A549 (cell line): ENCODE data around the gene DDX31. TPM values are rescaled to one million over a fixed set of nuclear protein-coding genes. Genes with fewer than 3 reads are reported as not detected.
A peak's percentile ranks its signal among the peaks of the same experiment; 100 is the strongest.

Experiments
- ATAC-seq, 2 experiments: fragments of 200-7000 bp in 1 of 2; fragments of >200 bp in 1 of 2; cut with Nextera tagmentation in 1 of 2; cut with Tn5 transposase in 1 of 2; 3 replicates each; pipeline versions ENCODE4 v1.8.0 to v1.9.1; 2018 to 2020; ENCODE audit warnings: mild to moderate bottlenecking in 1 of 2, moderate library complexity in 1 of 2
- CTCF ChIA-PET: fragments of 300-600 bp; sonication (Branson Sonifier 250); formaldehyde crosslinking; extraction: SDS; loops from one replicate; lab custom pipeline; 2021; ENCODE audit warnings: antibody characterized with exemption, inconsistent platforms; lab: Yijun Ruan, JAX
- POLR2A ChIA-PET: fragments of 350-600 bp; formaldehyde crosslinking; extraction: SDS; loops from one replicate; lab custom pipeline; 2021; ENCODE audit warnings: antibody characterized with exemption, inconsistent platforms; lab: Yijun Ruan, JAX
- DNase-seq, 2 experiments: peaks; one replicate each; pipeline versions ENCODE4 v3.0.0 to v3.0.0-alpha.2; 2011 to 2016; ENCODE audit warnings: low read depth in 1 of 2, low spot score in 1 of 2
- FAIRE-seq: peaks from 2 replicates; lab custom pipeline; 2011; peaks lifted over from hg19 to GRCh38; lab: Jason Lieb, UNC
- H3K27ac ChIP-seq, 2 experiments: fragments of >200 bp; sonication (Bioruptor Twin); formaldehyde crosslinking; 3 replicates each; pipeline ENCODE4 v1.5.1; 2016 to 2017
- H3K4me1 ChIP-seq: fragments of >200 bp; sonication (Bioruptor Twin); formaldehyde crosslinking; 3 replicates; pipeline ENCODE4 v1.6.1; 2016
- H3K4me2 ChIP-seq: fragments of >200 bp; sonication (Bioruptor Twin); formaldehyde crosslinking; 3 replicates; pipeline ENCODE4 v1.6.1; 2016
- H3K4me3 ChIP-seq: fragments of >200 bp; sonication (Bioruptor Twin); formaldehyde crosslinking; 3 replicates; pipeline ENCODE4 v1.5.1; 2016
- H3K9me3 ChIP-seq: fragments of >200 bp; sonication (Bioruptor Twin); formaldehyde crosslinking; 3 replicates; pipeline ENCODE4 v1.6.1; 2016
- CBX2 ChIP-seq: fragments of 200-600 bp; sonication (generic); IDR thresholded peaks from 2 replicates; pipeline ENCODE4 v1.6.1; 2016; ENCODE audit warnings: low read depth, mild to moderate bottlenecking, borderline replicate concordance
- CBX8 ChIP-seq: fragments of 200-600 bp; sonication (generic); IDR thresholded peaks from 2 replicates; pipeline ENCODE4 v1.6.1; 2016
- CHD2 ChIP-seq: fragments of 150-350 bp; IDR thresholded peaks from 2 replicates; pipeline ENCODE4 v1.6.1; 2014; ENCODE audit warnings: low read length; ENCODE audit not compliant: partially characterized antibody
- EHMT2 ChIP-seq: fragments of 200-600 bp; sonication (generic); IDR thresholded peaks from 2 replicates; pipeline ENCODE4 v1.6.1; 2016; ENCODE audit warnings: antibody characterized with exemption, low read depth, mild to moderate bottlenecking, moderate library complexity
- FOSB ChIP-seq: fragments of 250-450 bp; sonication (Bioruptor Pico); IDR thresholded peaks from 2 replicates; pipeline ENCODE4 v1.5.0; 2020; ENCODE audit warnings: mild to moderate bottlenecking, moderate library complexity
- FOSL2 ChIP-seq, 2 experiments: fragments of 450-650 bp in 1 of 2; fragments of >200 bp in 1 of 2; sonication (Bioruptor Twin) in 1 of 2; formaldehyde crosslinking; IDR thresholded peaks; 2 replicates each; pipeline versions ENCODE4 v1.5.0 to v1.6.1; 2016 to 2020; ENCODE audit warnings: mild to moderate bottlenecking in 1 of 2, moderate library complexity in 1 of 2
- HDAC2 ChIP-seq: fragments of 200-600 bp; sonication (generic); IDR thresholded peaks from 2 replicates; pipeline ENCODE4 v1.6.1; 2016
- HES2 ChIP-seq: fragments of >200 bp; sonication (Bioruptor Twin); formaldehyde crosslinking; IDR thresholded peaks from 2 replicates; pipeline ENCODE4 v1.6.1; 2016
- HOXA7 ChIP-seq: fragments of 250-450 bp; sonication (Bioruptor Pico); IDR thresholded peaks from 2 replicates; pipeline ENCODE4 v1.5.0; 2020; ENCODE audit warnings: mild to moderate bottlenecking, moderate library complexity
- HOXB5 ChIP-seq: fragments of 250-450 bp; sonication (Bioruptor Pico); IDR thresholded peaks from 2 replicates; pipeline ENCODE4 v1.5.0; 2020; ENCODE audit warnings: mild to moderate bottlenecking, moderate library complexity
- KDM5A ChIP-seq: fragments of 200-600 bp; sonication (generic); IDR thresholded peaks from 2 replicates; pipeline ENCODE4 v1.6.1; 2016; ENCODE audit warnings: antibody characterized with exemption, mild to moderate bottlenecking
- MAFK ChIP-seq: fragments of 450-650 bp; IDR thresholded peaks from 2 replicates; pipeline ENCODE4 v1.6.1; 2014; ENCODE audit not compliant: partially characterized antibody
- MAZ ChIP-seq: fragments of 150-350 bp; IDR thresholded peaks from 2 replicates; pipeline ENCODE4 v1.6.1; 2014; ENCODE audit warnings: antibody characterized with exemption, low read depth, low read length, borderline replicate concordance
- MYC ChIP-seq: IDR thresholded peaks from 2 replicates; pipeline ENCODE4 v1.6.1; 2012; ENCODE audit warnings: mild to moderate bottlenecking, inconsistent platforms, low read length, improper control_type of control experiment, borderline replicate concordance
- NPAS2 ChIP-seq: fragments of 250-450 bp; sonication (Bioruptor Pico); IDR thresholded peaks from 2 replicates; pipeline ENCODE4 v1.8.0; 2022; ENCODE audit warnings: mild to moderate bottlenecking, moderate library complexity, borderline replicate concordance
- POLR2A ChIP-seq: IDR thresholded peaks from 2 replicates; pipeline ENCODE4 v1.6.1; 2012; ENCODE audit warnings: mild to moderate bottlenecking, low read length
- POLR2AphosphoS2 ChIP-seq: conservative IDR thresholded peaks from 2 replicates; pipeline ENCODE4 v1.6.1; 2012; ENCODE audit warnings: low read length, improper control_type of control experiment, inconsistent platforms
- RARB ChIP-seq: fragments of 250-450 bp; sonication (Bioruptor Pico); IDR thresholded peaks from 2 replicates; pipeline ENCODE4 v1.8.0; 2021; ENCODE audit warnings: mild to moderate bottlenecking, moderate library complexity
- RCOR1 ChIP-seq: fragments of 150-350 bp; IDR thresholded peaks from 2 replicates; pipeline ENCODE4 v1.6.1; 2014; ENCODE audit warnings: antibody characterized with exemption, low read length, low read depth
- WGBS: methylation state at CpG from one replicate; pipeline ENCODE4 v1.1.6; 2017; ENCODE audit errors: missing lambda C conversion rate; 5-methylcytosine and 5-hydroxymethylcytosine counted together
- polyA plus RNA-seq, 4 experiments: library from polyadenylated mRNA; depleted of rRNA in 3 of 4; stranded (reverse); fragments of >200 nt; fragmentation: RNase III in 1 of 4; extraction: RNeasy Plus Mini Kit Qiagen cat#74134 plus additional on column Dnase treatment in 1 of 4; gene quantifications; 2 replicates in 3 of 4; 3 replicates in 1 of 4; pipeline ENCODE4 v1.2.3, GENCODE V29; 2011 to 2017

DDX31 gene
- polyA plus RNA-seq, 2 of the 4 experiments (the other 2 are of a cell fraction): 20.0 to 30.1 TPM

GRCh38 chr9:132681561-132681960 lies 11.8 kb upstream of the DDX31 start:
- 92% methylated on average over 5 of the region's 5 CpGs for WGBS
- CTCF ChIA-PET: interaction anchor here (1.6 to 3.6 kb wide), 2 partner anchors 8 kb away, joined by 4 to 15 read pairs; no protein-coding TSS in a partner anchor
- no peak for ATAC-seq
- no peak for TF ChIP-seq FOSB (CRISPR knock-in tag)
- H3K4me3 ChIP-seq: no peak overlapping the region
- no peak for FAIRE-seq
- no peaks in the 10 kb centered on the region for H3K9me3 ChIP-seq
- no peak overlapping the region for H3K4me2 ChIP-seq
- DNase-seq: no peak
- no peaks in the 10 kb centered on the region for H3K4me1 ChIP-seq
- no peak overlapping the region for H3K27ac ChIP-seq
- POLR2A ChIA-PET: no interaction called here

- Histone ChIP-seq H3K4me3 (no peak overlapping the region), H3K4me2 (no peak overlapping the region), H3K9me3 (no peaks in the 10 kb centered on the region), H3K4me1 (0 out of 3 replicates have a peak, but pooled peaks cover 4% of the 10 kb centered on the region), H3K27ac (no peak overlapping the region)
- ChIA-PET CTCF (interaction anchor here (1.4 to 3.6 kb wide), 3 partner anchors 10 to 222 kb away, joined by 3 to 15 read pairs (median 5); no protein-coding TSS in a partner anchor), POLR2A (interaction anchor here (2.1 kb wide), 1 partner anchor 10 kb away, joined by 5 read pairs; the partner anchor contains the start of genes DDX31 and GTF3C4)
- ATAC-seq (no peak), FAIRE-seq (no peak), DNase-seq (no peak)
- no peak for TF ChIP-seq CHD2
- no peak for TF ChIP-seq MYC
- no peak for TF ChIP-seq CBX8
- no peak for TF ChIP-seq RCOR1
- no peak for TF ChIP-seq MAZ
- TF ChIP-seq CBX2: no peak
- no peak for TF ChIP-seq POLR2AphosphoS2
- TF ChIP-seq HOXB5 (CRISPR knock-in tag): no peak
- no peak for TF ChIP-seq HDAC2
- TF ChIP-seq KDM5A: no peak
- 93% methylated on average over 3 of the region's 3 CpGs for WGBS
These were observed 10.3 kb upstream of the DDX31 start for GRCh38 chr9:132679946-132680625.

- no peaks in the 10 kb centered on the region for H3K9me3 ChIP-seq
- H3K4me3 ChIP-seq: no peak overlapping the region
- TF ChIP-seq RARB (CRISPR knock-in tag) (no peak), POLR2A (no peak), CBX2 (no peak), FOSL2 (IDR thresholded peaks at IDR 0.05) (no peak), FOSL2 (CRISPR knock-in tag; IDR thresholded peaks at IDR 0.05) (no peak), NPAS2 (CRISPR knock-in tag) (no peak), HOXA7 (CRISPR knock-in tag) (no peak), EHMT2 (no peak), POLR2AphosphoS2 (no peak), MAFK (no peak)
- ChIA-PET CTCF (interaction anchor here (1.0 to 3.6 kb wide), 2 partner anchors 9 to 12 kb away, joined by 3 to 15 read pairs; no protein-coding TSS in a partner anchor), POLR2A (no interaction called here)
- no peak for DNase-seq
- no peak overlapping the region for H3K4me2 ChIP-seq
- H3K27ac ChIP-seq: no peak overlapping the region
- peaks cover 9% of the 10 kb centered on the region; the same call in 2 of the 3 replicates for H3K4me1 ChIP-seq
- no peak for ATAC-seq
- FAIRE-seq: no peak
- WGBS: 93% methylated on average over 8 of the region's 8 CpGs
These were observed 8.2 kb upstream of the DDX31 start for GRCh38 chr9:132677976-132678375.

GRCh38 chr9:132674485-132674884 lies 4.7 kb upstream of the DDX31 start:
- TF ChIP-seq MAFK: peak; percentile 81
- TF ChIP-seq HES2: no peak
- TF ChIP-seq, all 56 proteins: peak for 1
- Histone ChIP-seq H3K4me1 (peaks cover 24% of the 10 kb centered on the region), H3K4me3 (no peak overlapping the region), H3K27ac (no peak overlapping the region), H3K4me2 (no peak overlapping the region), H3K9me3 (no peaks in the 10 kb centered on the region)
- FAIRE-seq: no peak
- POLR2A ChIA-PET: no interaction called here
- CTCF ChIA-PET: interaction anchor here (1.0 to 1.8 kb wide), 4 partner anchors 10 to 348 kb away, joined by 3 to 4 read pairs (median 4); no protein-coding TSS in a partner anchor
- ATAC-seq: no peak
- no peak for DNase-seq
- WGBS: 87% methylated on average over 4 of the region's 4 CpGs
